ENCODE data around the gene DNAJB4.

DNA sequence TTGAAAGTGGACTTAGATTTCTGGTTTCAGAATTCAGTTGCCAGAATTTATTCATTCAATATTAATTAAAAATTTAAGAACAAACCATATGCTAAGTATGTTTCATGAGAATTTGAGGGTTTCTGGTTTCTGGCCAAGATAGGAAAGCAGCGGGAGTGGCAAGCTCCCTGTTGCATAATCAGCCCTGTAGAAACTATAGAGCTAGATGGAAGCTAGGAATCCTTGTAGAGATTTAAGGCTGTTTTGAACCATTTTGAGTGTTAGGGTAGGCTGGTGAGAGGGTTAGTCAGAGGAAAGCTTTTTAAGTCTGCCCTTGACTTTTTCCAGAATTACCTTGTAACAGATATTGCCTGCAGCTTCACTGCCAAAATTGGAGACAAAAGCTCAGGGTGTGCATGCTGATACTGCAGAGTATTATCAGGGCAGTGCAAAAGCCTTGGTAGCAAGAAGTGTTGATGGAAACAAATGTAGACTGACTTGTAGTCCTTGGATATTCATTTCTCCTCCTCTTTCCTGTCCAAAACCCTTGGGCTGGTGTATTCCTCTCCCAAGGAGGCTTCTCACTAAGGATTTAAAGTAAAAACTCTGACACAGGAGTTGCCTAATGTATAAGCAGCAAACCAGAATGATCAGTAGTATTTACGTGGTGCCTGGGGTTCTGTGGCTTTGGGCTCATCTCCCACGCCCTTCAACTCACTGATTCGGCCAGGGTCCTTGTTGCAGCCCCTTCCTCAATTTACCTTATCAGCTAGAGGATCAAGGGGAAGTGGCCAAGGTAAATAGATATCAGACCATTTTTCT, 28.5 kb downstream of the DNAJB4 start:
- TF ChIP-seq, protein P1, sequence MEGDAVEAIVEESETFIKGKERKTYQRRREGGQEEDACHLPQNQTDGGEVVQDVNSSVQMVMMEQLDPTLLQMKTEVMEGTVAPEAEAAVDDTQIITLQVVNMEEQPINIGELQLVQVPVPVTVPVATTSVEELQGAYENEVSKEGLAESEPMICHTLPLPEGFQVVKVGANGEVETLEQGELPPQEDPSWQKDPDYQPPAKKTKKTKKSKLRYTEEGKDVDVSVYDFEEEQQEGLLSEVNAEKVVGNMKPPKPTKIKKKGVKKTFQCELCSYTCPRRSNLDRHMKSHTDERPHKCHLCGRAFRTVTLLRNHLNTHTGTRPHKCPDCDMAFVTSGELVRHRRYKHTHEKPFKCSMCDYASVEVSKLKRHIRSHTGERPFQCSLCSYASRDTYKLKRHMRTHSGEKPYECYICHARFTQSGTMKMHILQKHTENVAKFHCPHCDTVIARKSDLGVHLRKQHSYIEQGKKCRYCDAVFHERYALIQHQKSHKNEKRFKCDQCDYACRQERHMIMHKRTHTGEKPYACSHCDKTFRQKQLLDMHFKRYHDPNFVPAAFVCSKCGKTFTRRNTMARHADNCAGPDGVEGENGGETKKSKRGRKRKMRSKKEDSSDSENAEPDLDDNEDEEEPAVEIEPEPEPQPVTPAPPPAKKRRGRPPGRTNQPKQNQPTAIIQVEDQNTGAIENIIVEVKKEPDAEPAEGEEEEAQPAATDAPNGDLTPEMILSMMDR (IDR thresholded peaks at IDR 0.05): no peak
- no peak for TF ChIP-seq POLR2A (IDR thresholded peaks at IDR 0.05)
